Endodermal cell (in vitro differentiated cells): ENCODE results near the gene KCNQ2. TPM values are rescaled to one million over a fixed set of nuclear protein-coding genes. Genes with fewer than 3 reads are reported as not detected.

Source experiments
- DNase-seq: peaks from one replicate; pipeline ENCODE4 v3.0.0-alpha.2; 2017
- H3K27ac ChIP-seq: 2 replicates; pipeline ENCODE4 v1.5.1; 2013; ENCODE audit warnings: mild to moderate bottlenecking, low read depth, low read length, moderate library complexity
- H3K27me3 ChIP-seq: 2 replicates; pipeline ENCODE4 v1.6.1; 2013; ENCODE audit warnings: mild to moderate bottlenecking, low read length, moderate library complexity; ENCODE audit not compliant: insufficient read depth, control insufficient read depth, poor library complexity, severe bottlenecking
- H3K36me3 ChIP-seq: 2 replicates; pipeline ENCODE4 v1.7.0; 2013; ENCODE audit warnings: mild to moderate bottlenecking, low read length, moderate library complexity; ENCODE audit not compliant: control insufficient read depth, insufficient read depth
- H3K4me1 ChIP-seq: one replicate; pipeline ENCODE4 v1.7.0; 2013; ENCODE audit warnings: low read length; ENCODE audit not compliant: control insufficient read depth, insufficient read depth
- H3K4me3 ChIP-seq: 2 replicates; pipeline ENCODE4 v1.5.1; 2013; ENCODE audit warnings: mild to moderate bottlenecking, low read length, moderate library complexity
- H3K9ac ChIP-seq: 2 replicates; pipeline ENCODE4 v1.6.1; 2013; ENCODE audit warnings: mild to moderate bottlenecking, low read length, moderate library complexity; ENCODE audit not compliant: poor library complexity, severe bottlenecking; ENCODE audit errors: extremely low read depth
- H3K9me3 ChIP-seq: 2 replicates; pipeline ENCODE4 v1.6.1; 2013; ENCODE audit warnings: mild to moderate bottlenecking, low read length, moderate library complexity; ENCODE audit not compliant: control insufficient read depth
- H3K27ac Mint-ChIP-seq: 2 replicates; pipeline ENCODE4 v1.8.0; 2020; ENCODE audit warnings: mixed read lengths
- H3K27me3 Mint-ChIP-seq: 2 replicates; pipeline ENCODE4 v1.8.0; 2021; ENCODE audit warnings: mild to moderate bottlenecking, mixed read lengths; ENCODE audit not compliant: insufficient read depth
- H3K36me3 Mint-ChIP-seq: 2 replicates; pipeline ENCODE4 v1.8.0; 2020; ENCODE audit warnings: low read depth, mixed read lengths
- H3K4me1 Mint-ChIP-seq: 2 replicates; pipeline ENCODE4 v1.8.0; 2020; ENCODE audit warnings: mixed read lengths
- H3K4me3 Mint-ChIP-seq: 2 replicates; pipeline ENCODE4 v1.8.0; 2020; ENCODE audit warnings: mild to moderate bottlenecking, moderate library complexity, mixed read lengths
- H3K9me3 Mint-ChIP-seq: 2 replicates; pipeline ENCODE4 v1.8.0; 2020; ENCODE audit warnings: mild to moderate bottlenecking, mixed read lengths
- CTCF ChIP-seq: fragments of 200-600 bp; sonication (generic); conservative IDR thresholded peaks from 2 replicates; pipeline ENCODE4 v1.5.0; 2021; ENCODE audit warnings: antibody characterized with exemption, mild to moderate bottlenecking
- WGBS, 2 experiments: methylation state at CpG; one replicate each; pipeline versions ENCODE4 v1.1.5 to v1.1.7; 2013; ENCODE audit warnings: missing lambda C conversion rate in 2 of 2, mixed read lengths in 1 of 2; ENCODE audit not compliant: insufficient coverage in 1 of 2, insufficient read length in 1 of 2; 5-methylcytosine and 5-hydroxymethylcytosine counted together
- total RNA-seq, 2 donors: library from RNA; stranded (reverse); fragmentation: NEBNext Ultra II Directional in 1 of 2; extraction: Animal tissue kit (Norgen Biotek cat#: 25700) in 1 of 2; gene quantifications; 2 replicates in 1 of 2; 3 replicates in 1 of 2; pipeline ENCODE4 v1.2.1, GENCODE V29; 2021

KCNQ2 gene
- total RNA-seq, 2 donors from 2014 or later: 36.4 to 62.8 TPM

- H3K4me1 ChIP-seq: no peaks in the 10 kb centered on the region
- no peaks in the 10 kb centered on the region for H3K36me3 Mint-ChIP-seq
- H3K4me3 ChIP-seq: no peak overlapping the region
- H3K9ac ChIP-seq: no peak overlapping the region
- no peak for TF ChIP-seq CTCF
- no peaks in the 10 kb centered on the region for H3K27me3 Mint-ChIP-seq
- no peak overlapping the region for H3K27ac Mint-ChIP-seq
- H3K9me3 Mint-ChIP-seq: peaks cover 1% of the 10 kb centered on the region
- no peak overlapping the region for H3K4me3 Mint-ChIP-seq
- H3K9me3 ChIP-seq: no peaks in the 10 kb centered on the region
- DNase-seq: no peak
- H3K4me1 Mint-ChIP-seq: no peaks in the 10 kb centered on the region
- no peak overlapping the region for H3K27ac ChIP-seq
- H3K36me3 ChIP-seq: no peaks in the 10 kb centered on the region
- WGBS, 2 experiments: 92 to 98% methylated on average over 18 to 30 of the region's 30 CpGs
- no peaks in the 10 kb centered on the region for H3K27me3 ChIP-seq
Observed at GRCh38 chr20:63397155-63397843, 75.2 kb downstream of the KCNQ2 start.

- peaks cover 3% of the 10 kb centered on the region for H3K9me3 Mint-ChIP-seq
- H3K27me3 Mint-ChIP-seq: no peaks in the 10 kb centered on the region
- Histone ChIP-seq H3K27ac (no peak overlapping the region), H3K36me3 (no peaks in the 10 kb centered on the region), H3K9ac (no peak overlapping the region), H3K4me3 (no peak overlapping the region), H3K4me1 (no peaks in the 10 kb centered on the region), H3K9me3 (no peaks in the 10 kb centered on the region), H3K27me3 (no peaks in the 10 kb centered on the region)
- no peak for TF ChIP-seq CTCF
- H3K27ac Mint-ChIP-seq: no peak overlapping the region
- H3K4me1 Mint-ChIP-seq: no peaks in the 10 kb centered on the region
- no peak overlapping the region for H3K4me3 Mint-ChIP-seq
- no peaks in the 10 kb centered on the region for H3K36me3 Mint-ChIP-seq
- DNase-seq: no peak
- WGBS, 2 experiments: 89 to 99% methylated on average over 8 to 12 of the region's 12 CpGs
Observed at GRCh38 chr20:63396300-63396699, 76.2 kb downstream of the KCNQ2 start.

- 93 to 96% methylated on average over 6 to 14 of the region's 14 CpGs for WGBS, 2 experiments
Observed at GRCh38 chr20:63395723-63396122, 76.7 kb downstream of the KCNQ2 start.

More at GRCh38 chr20:63395723-63396122, 76.7 kb downstream of the KCNQ2 start:
- H3K36me3 Mint-ChIP-seq: no peaks in the 10 kb centered on the region
- Histone ChIP-seq H3K9ac (no peak overlapping the region), H3K36me3 (no peaks in the 10 kb centered on the region), H3K9me3 (no peaks in the 10 kb centered on the region), H3K4me3 (no peak overlapping the region), H3K27me3 (no peaks in the 10 kb centered on the region), H3K27ac (no peak overlapping the region), H3K4me1 (no peaks in the 10 kb centered on the region)
- no peak overlapping the region for H3K27ac Mint-ChIP-seq
- H3K4me1 Mint-ChIP-seq: no peaks in the 10 kb centered on the region
- H3K9me3 Mint-ChIP-seq: peaks cover 3% of the 10 kb centered on the region
- no peak overlapping the region for H3K4me3 Mint-ChIP-seq
- DNase-seq: no peak
- no peaks in the 10 kb centered on the region for H3K27me3 Mint-ChIP-seq
- no peak for TF ChIP-seq CTCF
